ENCODE measurements around the gene CASP8AP2.
"Not testable (repeated sequence)": the region's sequence is repeated elsewhere in the genome, so short reads cannot be mapped to it uniquely, and the experiment has no call there.

The CASP8AP2 gene

GRCh38 chr6:89826029-89826528, 3.6 kb upstream of the CASP8AP2 start:
- no peak for DNase-seq

- DNase-seq = not testable (repeated sequence)
Measured at GRCh38 chr6:89828475-89828987, 1.1 kb upstream of the CASP8AP2 start.

- no peak for DNase-seq
Measured at GRCh38 chr6:89828988-89829471, 650 bp upstream of the CASP8AP2 start.

- no peak for DNase-seq
Measured at GRCh38 chr6:89830170-89830809, 610 bp downstream of the CASP8AP2 start.

- peak; percentile 70 for DNase-seq
Measured at GRCh38 chr6:89834884-89835792, 5.5 kb downstream of the CASP8AP2 start.

- no peak for DNase-seq
Measured at GRCh38 chr6:89836639-89837222, 7.1 kb downstream of the CASP8AP2 start.

- DNase-seq = no peak
Measured at GRCh38 chr6:89840538-89840937, 10.9 kb downstream of the CASP8AP2 start.

GRCh38 chr6:89842228-89842627, 12.5 kb downstream of the CASP8AP2 start:
- DNase-seq = no peak

- DNase-seq = no peak
Measured at GRCh38 chr6:89843070-89843469, 13.4 kb downstream of the CASP8AP2 start.

- DNase-seq = not testable (repeated sequence)
Measured at GRCh38 chr6:89847513-89847912, 17.8 kb downstream of the CASP8AP2 start.

- DNase-seq = no peak
Measured at GRCh38 chr6:89853068-89853467, 23.4 kb downstream of the CASP8AP2 start.

- no peak for DNase-seq
Measured at GRCh38 chr6:89858041-89858440, 28.4 kb downstream of the CASP8AP2 start.

- no peak for DNase-seq
Measured at GRCh38 chr6:89859744-89860143, 30.1 kb downstream of the CASP8AP2 start.

- no peak for DNase-seq
Measured at GRCh38 chr6:89862273-89862672, 32.6 kb downstream of the CASP8AP2 start.

GRCh38 chr6:89862698-89863097, 33.0 kb downstream of the CASP8AP2 start:
- DNase-seq = no peak

- no peak for DNase-seq
Measured at GRCh38 chr6:89866024-89866678, 36.5 kb downstream of the CASP8AP2 start.

- no peak for DNase-seq
Measured at GRCh38 chr6:89873721-89874120, 44.0 kb downstream of the CASP8AP2 start.

GRCh38 chr6:89874438-89874837, 44.8 kb downstream of the CASP8AP2 start:
- DNase-seq = no peak

GRCh38 chr6:89886378-89887120, 56.9 kb downstream of the CASP8AP2 start:
- no peak for DNase-seq

- DNase-seq = no peak
Measured at GRCh38 chr6:89887452-89888137, 57.9 kb downstream of the CASP8AP2 start.

GRCh38 chr6:89888138-89888514, 58.4 kb downstream of the CASP8AP2 start:
- DNase-seq = no peak

Data from CD4-positive, alpha-beta T cell treated with Interleukin-17A for 1 hour (primary cell).